GM18520 (cell line): ENCODE data around the gene C9orf78.

ENCODE experiments used
- ATAC-seq: cut with Tn5 transposase; IDR thresholded peaks from one replicate; pipeline ENCODE4 v1.9.1; 2021; ENCODE audit not compliant: unreplicated experiment

C9orf78 gene

DNA sequence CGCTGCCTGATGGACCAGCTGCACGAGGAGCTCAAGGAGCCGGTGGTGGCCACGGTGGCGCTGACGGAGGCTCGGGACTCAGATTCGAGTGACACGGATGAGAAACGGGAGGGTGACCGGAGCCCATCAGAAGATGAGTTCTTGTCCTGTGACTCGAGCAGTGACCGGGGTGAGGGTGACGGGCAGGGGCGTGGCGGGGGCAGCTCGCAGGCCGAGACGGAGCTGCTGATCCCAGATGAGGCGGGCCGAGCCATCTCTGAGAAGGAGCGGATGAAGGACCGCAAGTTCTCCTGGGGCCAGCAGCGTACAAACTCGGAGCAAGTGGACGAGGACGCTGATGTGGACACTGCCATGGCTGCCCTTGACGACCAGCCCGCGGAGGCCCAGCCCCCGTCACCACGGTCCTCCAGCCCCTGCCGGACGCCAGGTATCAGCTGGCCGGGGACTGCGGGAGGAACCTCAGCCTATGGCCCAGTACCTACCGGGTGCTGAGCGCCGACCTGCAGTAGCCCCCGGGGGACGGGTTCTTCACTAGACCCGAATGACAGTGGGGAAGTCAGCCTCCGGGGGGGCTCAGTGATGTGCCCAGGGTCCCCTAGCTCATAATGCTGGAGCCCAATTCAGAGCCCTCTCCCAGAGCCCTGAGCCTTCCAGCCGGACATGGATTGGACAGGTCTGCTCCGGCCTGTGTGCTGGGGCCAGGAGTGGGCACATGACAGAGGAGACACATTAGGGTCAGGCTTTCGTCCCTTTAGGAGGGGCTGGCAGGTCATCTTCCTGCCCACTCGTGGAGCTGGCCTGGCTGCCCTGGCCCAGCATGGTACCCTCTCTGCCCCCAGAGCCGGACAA lies 33.2 kb upstream of the C9orf78 start:
- no peak for ATAC-seq

DNA sequence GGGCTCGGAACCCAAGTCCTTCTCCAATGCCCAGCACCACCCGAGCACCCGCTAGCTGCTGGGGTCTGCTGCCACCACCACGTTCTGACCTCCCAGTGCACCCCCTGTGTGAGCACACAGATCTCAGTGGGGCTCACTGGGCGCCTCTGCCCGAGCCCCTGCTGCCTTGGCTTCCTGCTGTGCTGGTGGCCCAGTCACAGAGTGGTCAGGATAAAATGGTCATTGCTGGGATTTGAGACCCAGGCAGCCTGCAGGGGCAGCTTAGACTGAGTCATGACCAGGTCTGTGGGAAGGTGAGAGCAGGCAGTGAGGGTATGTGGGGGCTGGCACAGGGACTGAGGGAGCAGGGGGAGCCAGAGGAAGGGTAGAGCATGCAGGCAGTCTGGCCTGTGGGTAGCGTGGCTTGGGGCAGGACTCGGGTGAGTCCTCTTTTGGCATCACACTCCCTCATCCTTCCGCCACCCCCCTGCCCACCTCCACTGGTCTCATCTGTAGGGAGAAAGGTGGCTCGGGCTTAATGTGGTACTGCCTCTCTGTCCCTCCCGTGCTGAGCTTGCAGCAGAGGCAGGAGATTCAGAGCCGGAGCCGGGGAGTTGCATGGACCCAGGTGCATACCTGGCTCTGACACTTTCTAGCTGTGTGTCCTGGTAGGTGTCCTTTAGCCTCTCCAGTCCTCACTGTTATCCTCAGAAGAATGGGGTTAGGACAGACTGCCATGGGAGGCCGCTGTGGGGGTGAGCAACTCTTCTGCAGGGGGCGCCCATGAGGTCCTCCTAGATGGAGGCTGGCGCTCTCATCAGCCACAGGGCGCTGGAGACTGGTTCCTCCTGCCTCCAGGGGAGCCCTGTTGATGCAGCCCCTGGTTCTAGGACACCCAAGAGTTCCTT lies 32.3 kb upstream of the C9orf78 start:
- ATAC-seq, result no peak

DNA sequence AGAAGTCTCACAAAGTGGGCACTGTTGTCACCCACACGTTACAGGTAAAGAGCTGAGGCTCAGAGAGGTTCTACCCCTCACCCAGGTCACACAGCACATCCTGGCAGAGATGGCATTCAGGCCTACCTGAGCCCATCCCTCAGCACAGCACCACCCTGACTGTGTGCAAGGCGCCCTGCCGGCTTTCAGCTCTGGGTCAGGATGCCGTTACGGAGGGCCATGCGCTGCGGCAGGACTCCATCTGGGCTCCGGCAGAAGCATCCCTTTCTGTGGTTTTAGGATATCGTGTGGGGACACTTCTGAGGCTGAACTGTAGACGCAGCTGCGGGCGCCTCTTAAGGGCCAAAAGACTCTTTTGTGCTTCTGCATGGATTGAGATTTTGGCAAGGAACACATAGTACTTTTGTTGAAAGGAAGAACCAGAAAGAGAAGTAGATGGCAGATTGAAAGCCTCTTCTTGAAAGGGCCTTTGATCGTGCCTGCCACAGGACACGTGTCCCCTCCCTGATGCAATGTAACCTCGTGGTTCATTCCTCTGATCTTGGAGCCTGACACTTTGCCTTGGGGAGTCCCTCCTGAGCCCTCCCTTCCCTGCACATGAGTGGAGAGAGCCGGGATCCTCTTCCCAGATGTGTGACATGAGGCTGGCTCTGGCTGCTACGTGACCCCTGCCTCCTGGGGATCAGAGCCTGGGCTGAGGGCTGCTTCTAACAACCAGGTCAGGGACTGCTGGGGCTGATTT lies 31.5 kb upstream of the C9orf78 start:
- ATAC-seq, result no peak

DNA sequence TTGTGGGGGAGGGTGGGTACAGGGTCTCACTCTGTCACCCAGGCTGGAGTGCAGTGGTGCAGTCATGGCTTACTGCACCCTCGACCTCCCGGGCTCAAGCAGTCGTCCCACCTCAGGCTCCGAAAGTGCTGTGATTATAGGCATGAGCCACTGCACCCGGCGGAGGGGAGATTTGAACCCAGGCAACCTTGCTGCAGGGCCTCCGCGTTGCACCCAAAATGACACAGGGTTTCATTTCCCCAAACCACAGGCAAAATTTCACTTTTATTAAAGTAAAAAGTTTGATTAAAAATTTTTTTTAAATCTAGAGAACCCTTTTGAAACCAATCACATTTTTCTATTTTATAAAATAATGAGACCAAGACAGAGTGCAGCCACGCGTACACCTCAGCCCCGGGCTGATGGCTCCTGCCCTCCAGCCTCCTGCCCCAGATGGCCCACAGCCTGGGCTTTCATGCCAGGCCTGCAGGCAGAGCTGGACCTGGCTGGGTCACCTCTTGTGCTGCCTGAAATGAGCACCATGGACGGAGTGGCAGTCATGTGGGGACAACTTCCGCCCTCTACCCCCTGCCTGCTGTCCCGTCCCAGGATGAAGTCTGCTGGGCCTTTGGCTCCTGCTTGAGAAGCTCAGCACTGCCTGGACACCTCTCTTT lies 30.7 kb upstream of the C9orf78 start:
- no peak for ATAC-seq

DNA sequence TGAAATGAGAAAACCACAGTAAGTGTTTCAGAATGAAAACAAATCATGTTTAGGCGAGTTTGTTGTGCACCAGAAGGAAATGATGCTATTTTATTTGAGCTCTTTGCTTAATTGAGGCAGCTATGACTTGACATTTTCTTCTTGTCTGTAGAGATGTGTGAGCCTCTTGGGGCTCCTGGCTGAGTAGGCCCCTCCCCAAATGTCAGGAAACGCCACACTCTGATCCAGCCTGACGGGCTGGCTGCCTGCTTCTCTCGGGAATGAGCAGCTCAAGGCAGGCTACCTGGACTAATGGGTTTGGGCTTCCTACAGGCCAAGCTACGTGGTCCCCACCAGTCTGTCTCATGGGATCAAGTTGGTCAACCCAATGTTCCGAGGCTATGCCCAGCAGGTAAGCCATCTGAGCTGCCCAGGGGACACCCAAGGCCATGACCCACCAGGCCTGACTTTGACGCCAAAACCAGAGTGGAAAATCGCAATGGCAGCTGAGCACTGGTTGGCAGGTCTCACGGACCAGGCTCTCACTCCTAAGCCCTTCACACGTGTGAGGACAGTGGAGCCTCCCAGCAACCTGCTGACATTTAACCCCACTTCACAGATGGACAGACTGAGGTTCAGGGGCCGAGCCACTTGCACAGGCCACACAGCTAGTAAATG lies 30.0 kb upstream of the C9orf78 start:
- no peak for ATAC-seq

DNA sequence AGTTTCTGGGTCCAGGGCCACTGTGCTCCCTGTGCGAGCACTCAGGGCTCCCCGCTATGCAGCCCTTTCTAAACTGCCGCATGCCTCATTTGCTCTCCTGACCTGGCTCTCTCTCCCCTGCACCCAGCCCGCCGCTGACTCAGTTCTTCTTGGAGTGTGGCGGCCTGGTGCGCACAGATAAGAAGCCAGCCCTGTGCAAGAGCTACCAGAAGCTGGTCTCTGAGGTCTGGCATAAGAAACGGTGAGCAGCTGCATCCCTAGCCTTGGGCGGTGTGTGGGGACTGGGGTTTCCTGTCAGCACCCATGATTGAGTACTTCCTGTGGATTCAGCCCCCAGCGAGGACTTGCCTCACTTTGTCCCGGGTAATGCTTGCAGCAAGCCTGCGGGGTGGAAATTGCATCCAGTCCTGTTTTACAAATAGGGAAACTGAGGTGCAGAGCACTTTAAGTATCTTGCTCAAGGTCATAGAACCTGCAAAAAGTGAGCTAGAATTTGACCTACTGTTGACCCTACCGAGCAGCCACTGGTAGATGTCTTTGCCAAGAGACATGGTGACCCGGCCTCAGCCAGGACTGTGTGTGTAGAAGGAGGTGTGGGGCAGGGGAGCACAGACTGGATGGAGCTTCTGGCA lies 28.1 kb upstream of the C9orf78 start:
- no peak for ATAC-seq

DNA sequence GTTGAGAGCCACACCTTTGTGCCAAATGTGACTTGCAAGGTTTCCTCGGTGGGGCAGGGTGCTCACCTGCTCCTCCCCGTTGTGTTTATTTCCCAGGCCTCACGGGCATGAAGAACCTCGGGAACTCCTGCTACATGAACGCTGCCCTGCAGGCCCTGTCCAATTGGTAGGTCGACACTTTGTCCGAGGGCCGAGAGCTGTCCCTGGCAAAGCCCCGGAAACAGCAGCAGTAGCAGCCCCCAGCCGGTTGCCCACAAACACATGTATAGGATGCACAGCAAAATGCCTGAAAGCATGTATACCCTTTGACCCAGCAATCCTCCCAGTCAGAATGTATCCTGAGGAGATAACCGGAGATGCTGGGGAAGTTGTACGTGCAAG lies 26.4 kb upstream of the C9orf78 start:
- ATAC-seq, result no peak

DNA sequence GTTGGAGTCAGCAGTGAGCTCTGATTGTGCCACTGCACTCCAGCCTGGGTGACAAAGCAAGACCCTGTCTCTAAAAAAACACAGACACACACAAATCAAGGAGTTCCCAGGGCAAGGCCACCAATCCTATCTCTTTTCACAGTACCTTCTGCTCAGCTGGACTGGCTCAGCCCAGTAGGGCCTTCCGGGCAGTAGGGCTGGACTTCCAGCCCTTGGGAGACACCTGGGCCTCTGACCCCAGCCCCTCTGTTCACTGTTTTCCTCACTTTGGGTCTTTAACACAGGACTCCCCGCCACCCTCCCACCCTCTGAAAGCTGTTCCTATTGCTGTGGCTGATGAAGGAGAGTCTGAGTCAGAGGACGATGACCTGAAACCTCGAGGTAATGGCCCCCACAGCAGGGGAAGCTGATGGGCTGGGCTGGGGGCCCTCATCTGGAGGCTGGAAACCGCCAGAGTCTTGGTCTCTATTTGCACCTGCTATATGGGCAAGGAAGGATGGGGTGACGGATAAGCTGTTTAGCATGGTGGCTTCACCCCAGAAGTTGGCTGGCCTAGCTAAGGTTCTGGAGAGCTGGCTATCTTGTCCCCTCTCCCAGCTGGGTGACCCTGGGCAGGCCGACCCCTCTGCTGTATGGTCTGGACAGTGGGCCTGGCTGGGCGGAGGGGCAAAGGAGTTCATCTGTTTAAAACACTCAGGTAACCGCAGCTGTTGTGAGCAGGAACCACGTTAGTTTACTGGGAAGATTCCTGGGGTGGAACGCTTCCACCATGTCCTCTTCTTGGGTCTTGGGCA lies 25.8 kb upstream of the C9orf78 start:
- no peak for ATAC-seq

DNA sequence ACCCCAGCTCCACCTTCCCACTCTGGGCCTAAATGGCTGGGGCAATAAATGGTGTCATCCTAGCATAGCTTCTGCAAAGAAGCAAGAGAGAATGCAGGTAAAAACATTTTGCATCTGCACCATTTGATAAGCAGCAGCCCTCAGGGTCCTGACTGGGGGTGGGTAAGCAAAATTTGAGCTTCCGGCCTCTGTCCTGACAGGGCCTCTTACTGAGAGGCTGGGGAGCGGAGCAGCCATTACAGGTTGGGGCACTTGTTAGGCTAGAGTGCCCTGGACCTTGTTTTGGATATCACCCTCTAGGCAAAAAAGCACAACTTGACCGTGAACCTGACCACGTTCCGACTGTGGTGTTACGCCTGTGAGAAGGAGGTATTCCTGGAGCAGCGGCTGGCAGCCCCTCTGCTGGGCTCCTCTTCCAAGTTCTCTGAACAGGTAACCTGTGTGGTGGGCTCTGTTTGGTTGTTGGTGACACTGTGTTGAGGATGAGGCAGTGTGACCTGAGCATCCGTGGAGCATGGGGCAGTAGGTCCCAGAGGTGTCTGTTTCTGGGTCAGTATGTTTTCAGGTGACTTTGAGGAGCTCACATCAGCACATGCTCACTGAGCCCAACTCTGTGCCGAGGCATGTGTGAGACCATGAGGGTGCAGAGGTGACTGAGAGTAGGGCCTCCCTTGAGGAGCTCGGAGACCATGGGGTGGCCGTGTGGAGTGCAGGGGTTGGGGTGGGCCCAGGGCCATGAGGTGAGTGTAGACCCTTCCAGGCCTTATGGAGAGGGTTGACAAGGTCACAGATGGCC lies 23.3 kb upstream of the C9orf78 start:
- no peak for ATAC-seq

DNA sequence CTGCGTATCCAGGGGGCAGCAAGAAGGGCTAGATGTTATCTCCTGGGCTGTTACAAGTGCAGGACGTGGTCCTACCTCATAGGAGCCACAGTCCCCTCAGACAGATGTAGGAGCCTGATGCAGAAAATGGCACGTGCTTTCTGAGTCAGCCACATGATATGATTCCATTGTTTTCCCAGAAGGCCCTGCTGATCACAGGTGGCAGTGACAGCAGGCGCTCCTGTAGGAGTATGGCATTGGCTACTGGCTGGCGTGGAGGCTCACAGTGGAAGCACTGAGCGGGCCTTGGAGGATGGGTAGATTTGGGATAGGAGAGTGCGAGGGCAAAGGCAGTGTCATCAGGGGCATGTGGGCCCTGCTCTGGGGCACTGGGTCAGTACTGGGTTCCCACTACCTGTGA lies 22.1 kb upstream of the C9orf78 start:
- ATAC-seq, result no peak

DNA sequence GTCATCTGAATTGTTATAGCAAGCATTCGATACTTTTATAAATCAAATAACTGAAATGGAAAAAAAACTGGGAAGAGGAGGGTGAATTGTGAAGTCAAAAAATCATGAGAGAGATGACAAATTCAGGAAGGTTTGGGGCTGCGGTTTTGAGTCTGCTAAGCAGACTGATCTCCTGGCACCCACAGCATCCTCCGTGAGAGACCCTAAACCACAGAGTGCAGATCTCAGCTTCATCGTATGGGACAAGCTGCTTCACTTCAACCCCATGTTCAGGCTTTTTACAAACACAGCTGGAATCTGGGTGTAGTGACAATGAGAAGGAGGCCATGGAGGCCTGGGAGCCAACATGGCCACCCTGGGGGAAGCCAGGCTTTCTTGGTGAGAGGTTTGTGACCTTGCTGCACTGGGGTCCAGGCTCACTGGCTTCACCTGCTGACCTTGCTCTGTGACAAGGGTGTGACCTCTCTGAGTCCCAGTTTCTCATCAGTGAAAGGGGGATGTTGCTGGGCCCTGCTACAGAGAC lies 19.6 kb upstream of the C9orf78 start:
- ATAC-seq, result no peak

DNA sequence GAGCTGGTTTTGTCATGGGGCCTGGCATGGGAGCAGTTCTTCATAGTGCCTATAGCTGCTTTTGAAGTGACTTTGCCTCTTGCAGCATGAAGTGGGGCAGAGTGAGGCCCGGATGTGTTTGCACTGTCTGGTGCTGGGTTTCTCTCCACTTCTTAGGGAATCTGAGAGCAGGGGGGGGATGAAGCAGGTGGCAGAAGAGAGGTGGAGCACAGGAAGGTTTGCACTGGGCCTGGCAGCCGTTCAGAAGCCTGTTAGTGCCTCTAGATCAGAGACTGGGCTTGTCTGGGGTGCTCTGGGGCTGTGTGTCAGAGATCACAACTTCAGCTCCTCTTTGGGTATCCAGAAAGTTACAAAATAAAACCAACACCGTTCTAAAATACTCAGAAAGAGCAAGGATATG lies 18.5 kb upstream of the C9orf78 start:
- ATAC-seq, result no peak

DNA sequence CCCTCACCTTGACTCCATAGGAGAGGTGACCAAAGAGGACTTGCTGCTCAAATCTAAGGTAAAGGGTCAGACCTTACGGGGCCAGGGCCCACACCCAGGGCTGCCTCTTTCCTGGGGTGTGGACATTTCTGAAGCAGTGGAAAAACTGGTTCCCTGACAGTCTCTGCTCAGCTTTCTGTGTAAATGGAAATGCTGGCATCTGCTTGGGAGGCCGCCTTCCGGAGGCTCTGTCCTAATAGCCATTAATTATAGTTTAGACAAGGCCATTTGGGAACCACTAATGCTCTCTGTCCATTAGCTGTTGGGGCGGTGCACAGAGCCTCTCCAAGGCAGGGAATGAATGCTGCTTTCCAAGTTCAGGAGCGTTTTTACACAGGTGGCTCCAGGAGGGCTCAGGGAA lies 17.5 kb upstream of the C9orf78 start:
- no peak for ATAC-seq

DNA sequence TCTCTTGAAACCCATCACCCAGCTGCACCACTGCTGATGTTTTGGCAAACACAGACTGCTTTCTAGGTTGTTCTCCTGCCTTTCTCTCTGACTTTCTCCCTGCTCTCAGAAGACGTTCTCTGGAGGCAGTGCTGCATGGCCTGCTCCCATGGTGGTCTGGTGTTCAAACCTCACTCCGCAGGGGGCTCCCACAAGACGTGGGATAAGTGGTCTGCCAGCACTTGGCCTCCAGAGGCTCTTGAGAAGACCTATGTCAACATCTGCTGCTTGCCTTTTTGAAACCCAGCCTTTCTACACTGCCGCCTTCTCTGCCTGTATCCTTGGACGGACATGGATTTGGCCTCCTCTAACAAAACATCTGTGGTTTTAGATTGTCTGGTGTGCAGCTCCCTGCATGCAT lies 16.7 kb upstream of the C9orf78 start:
- ATAC-seq, result no peak

DNA sequence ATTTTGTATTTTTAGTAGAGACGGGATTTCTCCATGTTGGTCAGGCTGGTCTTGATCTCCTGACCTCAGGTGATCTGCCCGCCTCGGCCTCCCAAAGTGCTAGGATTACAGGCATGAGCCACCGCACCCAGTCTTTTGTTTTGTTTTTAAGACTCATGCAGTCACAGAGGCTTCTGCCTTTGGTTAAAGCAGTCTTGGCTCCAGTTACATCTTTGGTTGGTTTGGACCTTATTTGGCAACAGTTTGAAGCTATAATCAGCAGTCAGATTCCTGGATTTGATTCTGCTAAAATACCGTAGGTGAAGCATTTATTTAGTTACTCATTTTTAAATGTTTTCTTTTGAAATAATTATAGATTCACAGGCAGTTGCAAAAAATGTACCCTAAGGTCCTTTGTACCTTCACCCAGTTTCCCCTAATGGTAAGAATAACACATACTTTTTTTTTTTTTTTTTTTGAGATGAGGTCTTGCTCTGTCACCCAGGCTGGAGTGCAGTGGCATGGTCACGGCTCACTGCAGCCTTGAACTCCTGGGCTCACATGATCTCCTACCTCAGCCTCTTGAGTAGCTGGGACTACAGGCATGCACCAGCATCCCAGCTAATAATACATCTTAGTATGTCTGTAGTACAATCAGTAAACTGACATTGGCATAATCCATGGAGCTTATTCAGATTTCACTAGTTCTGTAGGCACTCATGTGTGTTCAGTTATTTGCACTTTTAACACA lies 15.9 kb upstream of the C9orf78 start:
- no peak for ATAC-seq

DNA sequence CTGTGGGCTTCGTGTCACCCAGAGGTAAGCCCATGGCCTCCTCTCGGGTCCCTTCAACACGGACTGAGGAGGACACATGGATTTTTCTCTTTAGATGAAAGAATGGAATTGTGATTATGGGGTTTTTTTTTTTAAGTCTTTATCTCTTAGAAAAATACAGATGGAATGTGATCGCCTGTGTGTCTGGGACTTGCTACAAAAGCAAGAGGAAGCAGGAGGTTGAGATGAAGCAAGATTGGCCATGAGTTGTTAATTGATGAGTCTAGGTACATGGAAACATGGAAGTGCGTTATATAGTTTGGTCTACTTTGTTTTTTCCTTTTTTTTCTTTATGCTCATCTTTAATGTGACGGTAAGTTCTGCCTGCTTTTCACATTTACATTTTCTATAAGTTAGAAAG lies 14.8 kb upstream of the C9orf78 start:
- ATAC-seq, result no peak

DNA sequence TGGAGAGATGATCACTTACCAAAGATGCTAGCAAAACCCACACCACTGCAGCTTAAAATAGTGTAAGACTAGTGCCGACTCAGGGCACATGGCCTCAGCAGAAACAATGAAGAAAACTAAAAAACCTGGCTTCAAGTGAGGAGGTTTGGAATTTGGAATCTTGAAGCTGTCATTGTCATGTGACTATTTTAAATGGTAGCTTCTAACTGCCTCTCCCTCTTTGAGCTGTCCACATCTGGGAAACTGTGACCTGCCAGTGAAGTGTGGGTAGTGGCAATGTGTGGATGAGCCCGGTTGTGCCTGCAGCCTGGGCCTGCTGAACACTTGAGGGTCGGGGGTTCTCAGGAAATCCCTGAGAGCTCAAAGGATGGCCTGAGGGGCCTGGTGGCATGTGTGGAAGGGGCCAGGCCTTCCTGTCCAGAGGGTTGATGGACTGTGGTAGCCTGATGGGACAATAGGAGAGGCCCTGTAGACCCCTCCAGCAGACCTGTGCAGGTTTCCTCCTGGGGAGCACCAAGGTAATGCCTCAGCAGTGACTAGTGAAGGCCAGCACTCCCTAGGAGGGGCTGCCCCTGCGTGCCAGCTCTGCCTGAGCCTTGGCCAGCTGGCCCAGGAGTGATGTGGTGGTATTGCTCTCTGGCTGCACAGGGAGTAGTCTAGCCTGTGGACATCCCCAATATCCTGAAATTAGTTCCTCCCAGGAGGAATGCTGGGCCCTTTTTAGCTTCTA lies 13.8 kb upstream of the C9orf78 start:
- no peak for ATAC-seq
